DMS53 treated with DMSO at 0.1 percent for 48 hours (cell line): Measurements from ENCODE around the gene ELMO1.

Source experiments
- DNase-seq: peaks from one replicate; lab custom pipeline; 2025; ENCODE audit not compliant: unreplicated experiment; lab: John Stamatoyannopoulos, UW

Gene ELMO1

DNA sequence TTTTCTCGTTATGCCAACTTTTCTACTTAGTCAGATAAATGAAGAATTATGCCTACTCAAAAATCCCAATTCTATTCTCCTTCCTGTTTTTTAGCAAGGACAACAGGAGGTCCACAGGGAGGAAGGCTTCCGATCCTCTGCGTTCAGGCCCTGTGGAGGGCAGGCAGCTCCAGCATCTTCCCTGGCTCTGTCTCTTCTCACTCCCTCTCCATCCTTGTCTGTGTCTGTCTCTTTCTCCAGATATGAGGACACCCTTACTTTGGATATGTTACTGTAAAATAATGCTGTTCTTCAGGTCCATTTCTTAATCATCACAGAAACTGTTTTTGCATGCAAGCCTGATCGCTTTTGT lies 166.6 kb downstream of the ELMO1 start:
- DNase-seq: no peak

DNA sequence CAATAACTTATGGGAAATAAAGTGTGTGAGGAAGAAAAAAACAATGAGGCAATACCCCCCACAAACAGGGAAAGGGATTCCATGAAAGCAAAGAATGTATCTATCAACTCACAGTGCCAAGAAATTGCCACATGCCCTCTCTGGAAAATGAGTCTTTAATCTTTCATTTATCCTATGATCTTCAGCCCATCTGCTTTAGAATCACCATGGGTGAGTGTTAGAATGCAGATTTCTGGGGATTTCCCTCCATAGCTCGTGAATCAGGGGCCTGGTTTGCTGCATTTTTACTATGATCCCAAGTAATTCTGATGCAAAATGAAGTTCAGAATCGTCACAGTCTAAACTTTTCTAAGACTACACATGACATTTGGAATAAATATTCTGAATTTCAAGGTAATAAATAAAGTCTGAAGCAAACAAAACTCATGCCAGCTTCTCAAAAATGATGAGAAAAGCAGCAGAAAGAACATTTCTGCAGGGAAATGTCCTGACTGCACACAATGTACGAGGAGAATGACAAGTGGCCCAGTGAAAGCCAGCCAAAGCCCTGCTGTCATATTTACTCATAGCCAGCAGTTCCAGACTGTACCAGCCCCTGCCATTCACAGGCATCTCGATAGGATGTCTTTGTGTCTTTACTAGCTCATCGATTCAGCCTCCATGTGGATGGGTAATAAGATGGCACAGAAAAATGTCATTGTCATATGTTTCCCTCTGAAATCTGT lies 167.1 kb downstream of the ELMO1 start:
- DNase-seq: no peak

DNA sequence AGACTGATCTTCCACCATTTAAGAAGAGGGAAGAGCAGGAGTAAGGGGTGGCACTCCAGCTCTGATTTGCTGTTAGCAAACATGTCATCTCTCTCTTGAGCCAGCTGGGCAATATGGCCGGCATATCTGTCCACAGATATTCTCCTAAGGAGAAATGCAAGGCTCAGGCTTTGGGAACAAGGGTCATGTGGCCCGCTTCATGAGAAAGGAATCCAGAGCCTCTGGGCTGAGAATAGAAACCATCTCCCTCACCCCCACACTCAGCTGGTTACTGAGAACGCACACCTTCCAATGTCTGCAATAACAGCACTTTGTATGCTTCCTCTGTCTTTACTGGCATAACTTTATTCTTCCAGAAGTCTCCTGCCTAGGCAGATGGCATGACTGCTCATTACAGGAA lies 171.2 kb downstream of the ELMO1 start:
- DNase-seq: no peak

DNA sequence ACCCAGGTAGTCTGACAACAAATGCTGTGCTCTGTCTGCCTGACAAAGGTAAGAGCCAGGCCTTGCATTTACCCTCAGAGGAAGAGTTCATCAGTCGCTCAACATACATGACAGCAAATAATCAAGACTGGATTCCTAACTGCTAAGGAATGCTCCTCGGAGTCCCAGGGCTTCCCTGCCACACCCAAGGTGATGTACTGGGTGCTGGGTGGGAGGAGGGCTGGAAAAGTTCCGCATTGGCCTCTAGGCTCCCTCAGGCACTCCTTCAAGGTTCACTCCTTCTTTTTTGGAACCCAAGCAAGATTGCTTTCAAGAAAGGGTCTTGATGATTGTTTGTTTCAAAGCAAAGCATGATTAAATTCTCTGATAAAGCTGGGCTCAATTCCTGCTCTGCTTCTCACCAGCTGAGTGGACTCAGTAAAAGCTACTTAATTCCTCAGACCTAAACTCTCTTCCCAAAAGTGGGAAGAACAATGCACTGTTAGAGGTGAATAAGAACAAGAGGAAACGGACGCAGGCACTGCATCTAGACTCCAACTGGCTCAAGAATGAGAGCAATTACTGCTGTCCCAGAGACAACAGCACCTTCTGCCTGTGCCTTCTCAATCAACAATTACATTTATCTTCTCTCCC lies 173.5 kb downstream of the ELMO1 start:
- no peak for DNase-seq

DNA sequence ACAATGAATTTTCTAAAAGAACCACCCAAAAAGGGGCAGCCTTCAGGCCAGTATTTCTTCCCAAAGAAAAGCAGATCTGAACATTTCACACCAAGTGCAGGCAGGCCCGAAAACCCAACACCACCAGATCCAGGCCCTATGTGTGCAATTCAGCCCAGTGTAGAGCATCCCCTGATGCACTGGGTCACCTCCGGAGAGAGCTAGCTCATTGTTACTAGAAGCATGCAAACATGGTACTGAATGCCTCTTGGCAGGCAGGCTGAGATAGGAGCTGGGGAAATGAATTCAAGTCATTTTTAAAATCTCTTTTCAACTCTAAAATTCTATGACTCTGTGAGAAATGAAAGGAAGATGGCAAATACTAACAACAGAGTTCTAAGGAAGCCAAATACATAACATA lies 174.8 kb downstream of the ELMO1 start:
- no peak for DNase-seq

DNA sequence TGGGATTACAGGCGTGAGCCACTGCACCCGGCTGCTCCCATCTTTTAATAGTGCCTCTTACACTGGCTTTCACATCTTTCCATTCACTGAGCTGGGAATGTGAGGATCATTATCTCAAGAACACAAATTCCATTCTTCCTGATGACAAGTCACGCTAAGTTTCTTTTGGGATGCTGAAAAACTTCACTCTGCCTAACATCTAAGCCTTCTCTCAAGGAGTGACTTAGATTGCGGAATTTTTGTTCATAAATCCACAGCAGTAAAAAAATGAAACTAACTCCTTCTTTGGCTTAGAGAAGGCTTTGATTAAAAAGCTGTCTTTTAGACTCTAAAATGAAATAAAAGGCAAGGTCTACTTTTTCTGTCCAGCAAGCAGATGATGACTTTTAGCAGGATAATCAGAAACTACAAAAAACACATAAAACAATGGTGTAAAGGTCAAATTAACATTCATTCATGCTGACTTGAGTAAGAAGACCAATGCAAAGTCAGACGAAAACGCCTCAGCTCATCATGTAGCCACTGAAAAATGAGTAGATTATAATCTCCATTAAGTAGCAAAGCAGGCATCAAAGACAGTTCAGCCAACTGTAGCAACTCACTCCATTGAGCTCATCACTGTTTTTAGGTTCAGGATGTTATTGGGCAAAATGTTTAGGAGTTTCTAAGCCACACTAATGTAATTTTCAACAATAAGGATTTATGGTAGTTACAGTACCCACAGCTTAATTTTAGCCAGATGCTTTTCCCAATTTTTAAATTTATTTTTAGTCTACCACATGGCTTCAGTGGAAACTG lies 178.8 kb downstream of the ELMO1 start:
- DNase-seq: no peak

DNA sequence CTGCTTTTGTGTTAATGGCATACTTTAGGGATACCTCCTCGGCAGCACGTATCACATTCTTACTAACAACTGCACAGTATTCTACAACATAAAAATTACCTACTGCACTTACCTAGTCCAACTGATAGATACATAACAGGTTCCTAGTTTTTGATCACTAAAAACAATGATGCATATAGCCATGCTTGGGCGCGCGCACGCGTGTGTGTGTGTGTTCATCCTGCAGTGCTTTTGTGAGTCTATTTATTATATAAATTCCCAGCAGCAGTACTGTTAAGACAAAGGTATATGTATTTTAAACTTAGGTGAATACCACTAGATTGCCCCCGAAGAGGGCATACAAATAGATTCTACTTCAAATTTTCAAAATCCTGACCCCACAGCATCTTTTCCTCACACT lies 181.4 kb downstream of the ELMO1 start:
- no peak for DNase-seq

DNA sequence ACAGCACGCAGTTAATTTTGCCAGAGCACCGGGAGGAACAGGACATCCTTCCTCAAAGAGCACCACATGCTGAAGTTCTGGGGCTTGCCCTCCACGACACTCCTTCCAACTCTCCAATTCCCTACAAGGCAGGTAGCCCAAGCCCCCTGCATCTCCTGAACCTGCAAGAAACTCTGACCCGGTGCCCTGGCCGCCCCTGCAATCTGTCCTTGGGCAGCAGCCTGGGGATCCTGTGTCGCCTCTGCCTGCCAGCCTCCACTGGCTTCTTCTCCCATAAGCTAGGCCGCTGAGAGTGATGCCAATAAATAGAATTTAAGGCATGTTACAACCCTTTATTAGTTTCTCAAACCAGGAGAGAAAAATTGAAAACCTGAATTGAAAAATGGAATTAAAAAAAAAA lies 182.8 kb downstream of the ELMO1 start:
- DNase-seq: no peak

DNA sequence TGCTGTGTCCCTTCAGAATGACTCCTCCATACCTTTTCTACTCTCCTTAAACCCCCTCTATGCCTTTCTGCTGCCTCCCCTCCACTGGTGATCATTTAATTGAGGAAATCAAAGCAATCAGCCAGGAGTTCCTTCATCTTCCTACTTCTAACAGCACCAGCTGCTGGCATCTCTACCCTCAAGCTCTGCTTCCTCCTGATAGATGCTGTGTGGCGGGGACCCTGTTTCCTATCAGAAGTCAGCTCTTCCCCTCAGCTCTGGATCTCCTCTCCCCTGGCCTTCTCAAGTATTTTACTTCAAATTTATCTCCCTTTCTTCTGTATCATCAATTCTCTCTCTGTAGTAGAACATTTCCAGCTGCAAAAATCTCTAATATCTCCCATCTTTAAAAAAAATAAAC lies 183.7 kb downstream of the ELMO1 start:
- no peak for DNase-seq

DNA sequence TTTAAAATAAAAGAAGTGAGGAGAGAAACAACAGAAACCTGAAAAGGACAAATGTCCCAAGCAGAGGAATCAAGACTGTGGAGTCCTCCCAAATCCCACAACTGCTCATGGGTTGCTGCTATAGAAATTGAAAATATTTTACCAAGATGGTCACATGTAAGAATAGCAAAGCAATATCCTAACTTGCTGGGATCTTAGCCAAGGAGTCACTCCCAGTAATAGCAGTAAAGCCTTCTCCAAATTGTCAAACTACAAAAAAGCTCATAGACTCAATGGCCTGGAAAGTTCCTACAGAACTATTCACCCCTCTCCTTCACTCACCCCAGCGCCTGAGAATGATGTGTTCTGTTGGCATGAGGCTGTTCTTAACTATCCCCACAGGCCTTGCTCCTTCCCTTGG lies 186.5 kb downstream of the ELMO1 start:
- DNase-seq: no peak

DNA sequence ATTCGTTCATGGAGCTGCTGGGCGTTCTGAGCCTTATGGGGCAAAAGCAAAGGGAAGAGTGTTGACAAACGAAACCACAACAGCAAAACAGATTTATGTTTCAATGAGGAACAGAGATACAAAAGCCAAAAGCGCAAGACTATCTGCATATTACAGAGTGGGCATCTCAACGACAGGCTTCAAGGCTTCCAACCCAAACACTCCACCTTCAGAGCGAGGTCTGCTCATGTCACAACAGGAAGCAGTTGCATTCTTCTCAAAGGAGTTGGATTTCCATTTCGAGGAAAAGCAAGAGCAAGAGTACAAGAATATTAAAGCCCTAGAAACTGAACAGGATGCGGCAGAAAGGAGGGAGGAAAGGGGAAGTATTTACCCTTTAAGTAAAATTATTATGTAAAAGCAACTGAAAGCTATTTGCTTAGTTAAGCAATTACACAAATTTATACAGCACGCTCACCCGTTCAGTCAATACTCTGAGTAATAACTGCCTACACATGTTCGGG lies 189.3 kb downstream of the ELMO1 start:
- no peak for DNase-seq

DNA sequence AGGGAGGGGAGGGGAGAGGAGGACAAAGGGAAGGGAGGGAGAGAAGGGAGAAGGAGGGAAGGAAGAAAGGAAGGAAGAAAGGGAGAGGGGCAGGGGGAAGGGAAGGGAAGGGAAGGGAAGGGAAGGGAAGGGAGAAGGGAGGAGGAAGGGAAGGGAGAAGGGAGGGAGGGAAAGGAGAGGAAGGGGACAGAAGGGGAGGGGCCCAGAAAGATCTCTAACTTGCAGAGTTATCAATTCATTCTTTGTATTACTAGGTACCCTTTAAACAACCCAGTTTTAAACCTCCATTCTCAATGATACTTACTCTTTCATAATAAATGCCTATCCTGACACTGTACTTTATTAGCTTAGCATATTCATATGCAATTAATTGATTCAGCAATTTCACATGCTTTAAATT lies 192.0 kb downstream of the ELMO1 start:
- no peak for DNase-seq

DNA sequence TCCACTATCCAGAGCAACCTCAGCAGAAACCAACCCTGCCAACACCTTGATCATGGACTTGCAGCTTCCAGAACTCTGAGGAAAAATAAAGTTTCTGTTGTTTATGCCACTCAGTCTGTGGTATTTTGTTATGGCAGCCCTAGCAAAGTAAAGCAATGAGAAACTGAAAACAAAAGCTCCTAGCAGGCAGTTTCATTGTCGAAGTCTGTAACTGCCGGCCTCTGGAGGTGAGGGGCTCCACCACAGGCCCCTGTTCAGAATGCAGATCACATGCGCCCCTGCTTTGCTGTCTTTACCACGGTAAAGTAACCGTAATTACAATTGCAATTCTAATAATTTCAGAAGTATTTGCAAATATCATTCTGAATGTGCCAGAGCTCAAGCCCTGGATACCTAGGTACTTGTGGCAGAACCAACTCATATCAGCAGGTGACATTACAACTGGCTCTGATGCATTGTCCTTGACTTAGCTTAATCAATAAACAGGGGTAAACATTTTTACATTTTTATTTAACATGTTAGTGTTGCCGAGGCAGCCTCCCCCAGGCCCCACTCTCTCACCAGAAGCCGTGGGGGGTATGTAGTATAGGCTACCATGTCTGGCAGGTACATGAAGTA lies 193.2 kb downstream of the ELMO1 start:
- no peak for DNase-seq

DNA sequence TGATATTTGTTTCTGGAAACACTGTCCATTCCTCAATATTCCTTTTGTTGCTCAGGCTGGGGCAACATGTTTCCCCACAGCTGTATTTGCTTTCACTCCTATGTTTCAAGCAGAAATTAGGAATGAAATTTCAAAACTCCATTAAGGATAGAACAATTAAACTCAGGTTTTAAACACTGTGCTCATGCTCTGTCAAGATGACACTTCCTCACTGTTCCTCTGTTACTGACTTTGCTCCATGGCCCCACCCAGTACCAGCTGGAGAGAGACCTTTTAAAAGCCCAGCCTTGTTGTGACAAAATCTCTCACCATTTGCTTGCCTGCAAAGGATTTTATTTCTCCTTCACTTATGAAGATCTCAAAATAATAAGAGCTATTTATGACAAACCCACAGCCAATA lies 197.4 kb downstream of the ELMO1 start:
- DNase-seq: no peak

DNA sequence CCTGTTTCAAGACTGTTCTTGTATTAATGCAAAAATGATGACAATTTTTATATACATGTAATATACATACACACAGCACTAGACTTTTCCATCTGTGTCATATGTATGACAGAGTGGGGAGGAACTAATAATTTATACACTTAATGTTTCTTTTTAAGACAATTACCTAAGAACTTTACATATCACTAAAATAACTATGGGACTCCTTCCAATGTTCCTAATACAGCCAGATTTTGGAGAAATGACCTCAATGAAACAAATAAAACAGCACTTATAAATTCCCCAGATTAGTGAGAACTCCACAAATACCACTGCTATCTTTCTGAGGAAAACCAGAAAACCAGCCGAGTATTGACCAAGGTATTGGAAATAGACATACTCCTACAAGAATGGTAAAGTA lies 199.4 kb downstream of the ELMO1 start:
- DNase-seq: no peak

DNA sequence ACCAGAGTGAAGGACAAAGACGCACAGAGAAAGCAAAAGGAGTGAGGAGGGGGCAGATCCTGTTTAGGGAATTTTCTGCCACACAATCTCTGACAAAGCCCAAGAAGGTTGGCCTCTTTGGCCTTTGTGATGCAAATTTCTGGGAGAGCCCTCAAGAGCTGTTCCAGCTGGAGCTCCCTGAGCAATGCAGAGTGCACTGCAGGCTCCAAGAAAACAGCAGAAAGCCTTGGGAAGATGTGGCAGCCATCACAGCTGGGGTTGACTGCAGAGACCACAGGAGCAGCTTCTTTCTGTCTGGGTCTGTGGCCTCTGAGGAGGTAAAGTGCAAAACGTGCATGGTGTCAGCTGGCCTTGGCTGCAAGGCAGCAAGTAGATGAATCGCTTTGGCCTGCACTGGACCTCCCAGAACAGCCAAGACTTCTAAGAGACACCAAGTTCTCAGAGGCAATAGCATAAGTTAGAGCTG lies 200.2 kb downstream of the ELMO1 start:
- DNase-seq: no peak

DNA sequence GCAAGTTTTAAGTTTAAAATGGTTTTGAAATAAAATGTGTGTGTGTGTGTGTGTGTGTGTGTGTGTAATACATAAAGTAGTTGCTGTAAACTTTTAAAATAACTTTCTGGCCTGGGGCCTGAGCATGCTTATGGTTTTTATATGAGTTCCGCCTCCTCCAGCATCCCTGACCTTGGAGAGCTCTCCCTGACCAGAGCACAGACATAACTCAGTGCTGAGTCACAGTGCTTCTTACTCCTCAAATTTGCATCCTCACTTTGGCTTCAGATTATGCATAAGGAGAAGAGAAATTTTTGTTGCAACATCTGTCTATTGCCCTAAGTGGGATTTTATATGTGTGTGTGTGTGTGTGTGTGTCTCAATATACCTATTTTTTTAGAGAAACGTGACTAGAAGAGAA lies 200.8 kb downstream of the ELMO1 start:
- DNase-seq: no peak

DNA sequence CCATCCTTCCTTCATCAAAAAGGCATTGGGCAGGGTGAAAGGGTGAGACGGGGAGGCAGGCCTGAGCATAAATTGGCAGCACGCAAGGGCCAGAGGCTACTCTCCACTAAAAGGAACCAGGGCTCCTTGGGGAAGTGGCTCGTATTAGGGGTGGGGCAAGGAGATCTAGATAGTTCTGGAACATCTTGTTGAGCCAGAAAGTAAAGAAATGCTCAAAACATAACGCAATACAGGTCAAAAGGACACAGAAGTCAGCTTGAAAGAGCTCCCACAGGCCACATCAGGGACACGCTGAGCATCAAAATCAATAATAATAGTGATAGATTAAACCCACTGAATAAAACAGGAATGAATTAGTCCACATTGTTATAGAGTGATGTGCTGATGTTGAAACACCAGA lies 203.1 kb downstream of the ELMO1 start:
- DNase-seq: no peak

DNA sequence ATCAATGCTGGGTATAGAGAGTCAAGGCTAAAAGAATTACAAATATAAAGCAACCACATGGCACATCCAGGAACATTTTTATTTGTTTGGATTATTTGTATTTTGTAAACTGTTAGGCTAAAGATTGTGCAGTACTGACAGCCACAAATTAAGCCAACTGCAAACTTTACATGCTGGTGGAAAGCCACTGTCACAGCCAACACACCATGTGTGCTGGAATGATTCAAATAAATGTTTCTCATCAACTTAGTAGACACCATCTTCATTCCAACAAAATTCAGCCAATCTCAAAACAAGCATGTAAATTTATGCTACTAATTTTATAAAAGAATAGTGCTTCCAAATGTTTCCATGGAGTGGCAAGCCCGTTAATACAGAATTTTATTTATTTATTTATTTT lies 211.8 kb downstream of the ELMO1 start:
- no peak for DNase-seq

DNA sequence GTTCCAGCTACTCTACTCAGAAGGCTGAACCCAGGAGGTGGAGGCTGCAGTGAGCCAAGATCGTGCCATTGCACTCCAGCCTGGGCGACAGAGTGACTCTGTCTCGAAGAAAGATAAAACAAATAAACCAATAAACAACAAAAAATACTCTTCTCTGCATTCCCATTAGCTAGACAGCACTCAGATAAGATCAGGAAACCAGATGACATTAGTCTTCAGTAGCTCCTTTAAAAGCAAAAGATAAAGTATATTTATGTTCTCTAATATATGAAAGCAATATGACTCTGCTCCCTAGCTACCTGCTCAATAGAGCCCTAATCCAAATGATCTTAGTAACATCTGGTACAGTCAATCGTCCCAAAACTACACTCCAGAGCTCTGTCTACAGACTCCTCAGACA lies 212.9 kb downstream of the ELMO1 start:
- no peak for DNase-seq

DNA sequence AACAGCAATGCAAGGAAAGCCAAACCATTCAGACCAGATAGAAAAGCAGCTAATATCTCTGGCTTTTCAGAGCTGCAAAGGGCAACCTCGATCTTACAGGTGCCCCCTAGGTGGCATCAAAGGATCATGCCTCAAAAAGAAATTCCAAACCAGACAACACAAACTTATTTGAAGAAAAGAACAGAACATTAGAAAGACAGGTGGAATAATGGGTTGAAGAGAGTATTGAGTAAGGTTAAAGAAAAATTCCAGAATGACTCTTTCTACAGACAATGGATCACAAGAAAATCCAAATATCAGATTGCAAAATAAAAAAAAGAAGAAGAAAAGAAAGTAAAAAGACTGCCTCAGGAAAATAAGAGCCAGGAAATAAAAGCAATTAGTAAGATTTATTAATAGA lies 213.7 kb downstream of the ELMO1 start:
- DNase-seq: peak; percentile 40

DNA sequence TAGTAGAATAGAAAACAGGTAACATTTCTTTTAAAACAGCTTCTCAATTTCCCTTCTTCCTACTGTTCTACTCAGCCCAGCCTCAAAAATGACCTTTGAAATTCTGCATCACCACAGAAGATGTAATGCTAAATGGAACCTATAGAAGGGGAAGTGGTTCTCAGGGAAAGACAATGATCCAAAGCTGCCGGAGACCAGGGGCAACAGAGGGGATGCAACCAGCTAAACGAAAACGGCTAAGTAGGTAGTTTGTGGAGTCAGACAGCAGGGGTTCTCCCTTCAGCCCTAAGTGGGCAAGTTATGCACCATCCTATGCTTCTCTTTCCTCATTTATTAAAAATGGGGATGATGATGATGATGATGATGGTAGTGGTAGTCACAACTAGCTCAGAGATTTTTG lies 214.3 kb downstream of the ELMO1 start:
- no peak for DNase-seq
